IMR-90 (cell line): ENCODE measurements around the gene CDC45. TPM values are rescaled to one million over a fixed set of nuclear protein-coding genes. Genes with fewer than 3 reads are reported as not detected.

Experiments used
- ATAC-seq: fragments of 200-7000 bp; cut with Tn5 transposase; 2 replicates; pipeline ENCODE4 v1.9.1; 2020; ENCODE audit warnings: low read depth, mild to moderate bottlenecking, moderate library complexity
- BruUV-seq: library from RNA; stranded (reverse); fragments of 400-500 nt; replicated peaks from 2 replicates; lab custom pipeline; 2021; lab: Mats Ljungman, UMichigan
- CTCF ChIA-PET: fragments of 300-600 bp; formaldehyde crosslinking; extraction: SDS; loops from one replicate; lab custom pipeline; 2021; ENCODE audit warnings: antibody characterized with exemption; lab: Yijun Ruan, JAX
- POLR2A ChIA-PET: fragments of 300-600 bp; sonication (Branson Sonifier 250); formaldehyde crosslinking; loops from one replicate; lab custom pipeline; 2022; ENCODE audit warnings: antibody characterized with exemption; ENCODE audit not compliant: unreplicated experiment; lab: Charles Lee
- DNase-seq: peaks from one replicate; pipeline ENCODE4 v3.0.0; 2013
- H2AFZ ChIP-seq: replicated peaks from 2 replicates; pipeline ENCODE3; 2013; ENCODE audit warnings: low read length, mild to moderate bottlenecking; ENCODE audit not compliant: poor library complexity
- H2AK5ac ChIP-seq: 2 replicates; pipeline ENCODE4 v1.6.1; 2013; ENCODE audit warnings: low read depth, low read length, inconsistent platforms
- H2AK9ac ChIP-seq: replicated peaks from 2 replicates; pipeline ENCODE3; 2013; ENCODE audit warnings: mild to moderate bottlenecking, low read depth, low read length, moderate library complexity; ENCODE audit not compliant: poor library complexity
- H2BK120ac ChIP-seq: 2 replicates; pipeline ENCODE4 v1.6.1; 2013; ENCODE audit warnings: low read depth, low read length, inconsistent platforms
- H2BK15ac ChIP-seq: 3 replicates; pipeline ENCODE4 v1.6.1; 2013; ENCODE audit warnings: low read depth, low read length, inconsistent platforms
- H2BK20ac ChIP-seq: 2 replicates; pipeline ENCODE4 v1.6.1; 2013; ENCODE audit warnings: low read depth, mild to moderate bottlenecking, inconsistent platforms, low read length, moderate library complexity
- H2BK5ac ChIP-seq: 2 replicates; pipeline ENCODE4 v1.6.1; 2013; ENCODE audit warnings: mild to moderate bottlenecking, low read depth, low read length, inconsistent platforms; ENCODE audit not compliant: poor library complexity, severe bottlenecking
- H3K14ac ChIP-seq: replicated peaks from 2 replicates; pipeline ENCODE4 v1.6.1; 2013; ENCODE audit warnings: low read depth, low read length, inconsistent platforms
- H3K18ac ChIP-seq: 2 replicates; pipeline ENCODE4 v1.6.1; 2013; ENCODE audit warnings: low read depth, low read length, control low read depth
- H3K23ac ChIP-seq: 2 replicates; pipeline ENCODE4 v1.6.1; 2013; ENCODE audit warnings: low read depth, low read length, inconsistent platforms
- H3K27ac ChIP-seq: 2 replicates; pipeline ENCODE4 v1.5.1; 2013; ENCODE audit warnings: mild to moderate bottlenecking, control low read depth, low read length; ENCODE audit not compliant: insufficient read depth
- H3K27me3 ChIP-seq: 2 replicates; pipeline ENCODE4 v1.6.1; 2013; ENCODE audit warnings: low read length; ENCODE audit not compliant: control insufficient read depth, insufficient read depth
- H3K36me3 ChIP-seq: 2 replicates; pipeline ENCODE4 v1.6.1; 2013; ENCODE audit warnings: low read length, mixed read lengths; ENCODE audit not compliant: control insufficient read depth, insufficient read depth
- H3K4ac ChIP-seq: 2 replicates; pipeline ENCODE4 v1.6.1; 2013; ENCODE audit warnings: low read depth, low read length, inconsistent platforms
- H3K4me1 ChIP-seq: 2 replicates; pipeline ENCODE4 v1.6.1; 2013; ENCODE audit warnings: low read length, mixed read lengths; ENCODE audit not compliant: control insufficient read depth, insufficient read depth
- H3K4me2 ChIP-seq: 2 replicates; pipeline ENCODE4 v1.6.1; 2013; ENCODE audit warnings: low read depth, mild to moderate bottlenecking, control low read depth, low read length, moderate library complexity
- H3K4me3 ChIP-seq: 2 replicates; pipeline ENCODE4 v1.5.1; 2013; ENCODE audit warnings: low read depth, mild to moderate bottlenecking, control low read depth, low read length, moderate library complexity; ENCODE audit not compliant: insufficient read depth
- H3K56ac ChIP-seq: 2 replicates; pipeline ENCODE4 v1.6.1; 2013; ENCODE audit warnings: low read length, inconsistent platforms; ENCODE audit not compliant: insufficient read depth; ENCODE audit errors: extremely low read depth
- H3K79me1 ChIP-seq, 2 experiments: 2 replicates each; pipeline ENCODE4 v1.6.1; 2013; ENCODE audit warnings: low read length in 2 of 2, inconsistent platforms in 1 of 2, low read depth in 1 of 2
- H3K9ac ChIP-seq: 2 replicates; pipeline ENCODE4 v1.6.1; 2013; ENCODE audit warnings: low read depth, low read length, control low read depth
- H3K9me1 ChIP-seq: 2 replicates; pipeline ENCODE4 v1.6.1; 2013; ENCODE audit warnings: low read length, inconsistent platforms; ENCODE audit not compliant: insufficient read depth
- H3K9me3 ChIP-seq: 2 replicates; pipeline ENCODE4 v1.6.1; 2013; ENCODE audit warnings: low read length; ENCODE audit not compliant: control insufficient read depth, insufficient read depth
- H4K20me1 ChIP-seq: 2 replicates; pipeline ENCODE4 v1.6.1; 2013; ENCODE audit warnings: low read length, inconsistent platforms; ENCODE audit not compliant: insufficient read depth
- H4K5ac ChIP-seq: 2 replicates; pipeline ENCODE4 v1.6.1; 2013; ENCODE audit warnings: mild to moderate bottlenecking, low read depth, low read length, control low read depth
- H4K8ac ChIP-seq, 2 experiments: 2 replicates each; pipeline ENCODE4 v1.6.1; 2013; ENCODE audit warnings: low read depth in 2 of 2, low read length in 2 of 2, control low read depth in 1 of 2, inconsistent platforms in 1 of 2
- H4K91ac ChIP-seq: 2 replicates; pipeline ENCODE4 v1.6.1; 2013; ENCODE audit warnings: low read depth, low read length, inconsistent platforms; ENCODE audit not compliant: insufficient read depth
- BHLHE40 ChIP-seq: fragments of 150-350 bp; IDR thresholded peaks from 2 replicates; pipeline ENCODE4 v1.6.1; 2016; ENCODE audit warnings: mild to moderate bottlenecking, low read depth, low read length
- WGBS, 2 experiments: methylation state at CpG; one replicate each; pipeline versions ENCODE4 v1.1.5 to v1.1.7; 2013; ENCODE audit warnings: missing lambda C conversion rate in 2 of 2; ENCODE audit not compliant: insufficient read length in 1 of 2; ENCODE audit errors: extremely low coverage in 2 of 2; 5-methylcytosine and 5-hydroxymethylcytosine counted together
- dilution Hi-C: fragments of 300-500 bp; cut with HindIII; formaldehyde crosslinking; loops from one replicate; pipeline ENCODE4 v1.14.3; 2018; ENCODE audit warnings: low sequenced_read_pairs; ENCODE audit not compliant: unreplicated experiment
- in situ Hi-C: fragments of 300-500 bp; cut with MboI; formaldehyde crosslinking; loops from 3 replicates; pipeline ENCODE4 v1.14.3; 2019; ENCODE audit warnings: low sequenced_read_pairs, inconsistent platforms, mixed read lengths
- intact Hi-C: fragments of 100-400 bp; cut with micrococcal nuclease; formaldehyde crosslinking; loops from 2 replicates; pipeline ENCODE4 v1.10.0; 2022
- polyA plus RNA-seq, 3 experiments: library from polyadenylated mRNA; depleted of rRNA; stranded (reverse); fragments of >200 nt; gene quantifications; 2 replicates each; pipeline ENCODE4 v1.2.3, GENCODE V29; 2012; ENCODE audit warnings: low replicate concordance in 1 of 3
- total RNA-seq: library from RNA; depleted of rRNA; stranded (reverse); fragments of >200 nt; gene quantifications from 2 replicates; pipeline ENCODE4 v1.2.3, GENCODE V29; 2012

Gene CDC45
- total and polyA plus RNA-seq, 2 of the 4 experiments (the other 2 are of a cell fraction) = 22.7 to 44.6 TPM

DNA sequence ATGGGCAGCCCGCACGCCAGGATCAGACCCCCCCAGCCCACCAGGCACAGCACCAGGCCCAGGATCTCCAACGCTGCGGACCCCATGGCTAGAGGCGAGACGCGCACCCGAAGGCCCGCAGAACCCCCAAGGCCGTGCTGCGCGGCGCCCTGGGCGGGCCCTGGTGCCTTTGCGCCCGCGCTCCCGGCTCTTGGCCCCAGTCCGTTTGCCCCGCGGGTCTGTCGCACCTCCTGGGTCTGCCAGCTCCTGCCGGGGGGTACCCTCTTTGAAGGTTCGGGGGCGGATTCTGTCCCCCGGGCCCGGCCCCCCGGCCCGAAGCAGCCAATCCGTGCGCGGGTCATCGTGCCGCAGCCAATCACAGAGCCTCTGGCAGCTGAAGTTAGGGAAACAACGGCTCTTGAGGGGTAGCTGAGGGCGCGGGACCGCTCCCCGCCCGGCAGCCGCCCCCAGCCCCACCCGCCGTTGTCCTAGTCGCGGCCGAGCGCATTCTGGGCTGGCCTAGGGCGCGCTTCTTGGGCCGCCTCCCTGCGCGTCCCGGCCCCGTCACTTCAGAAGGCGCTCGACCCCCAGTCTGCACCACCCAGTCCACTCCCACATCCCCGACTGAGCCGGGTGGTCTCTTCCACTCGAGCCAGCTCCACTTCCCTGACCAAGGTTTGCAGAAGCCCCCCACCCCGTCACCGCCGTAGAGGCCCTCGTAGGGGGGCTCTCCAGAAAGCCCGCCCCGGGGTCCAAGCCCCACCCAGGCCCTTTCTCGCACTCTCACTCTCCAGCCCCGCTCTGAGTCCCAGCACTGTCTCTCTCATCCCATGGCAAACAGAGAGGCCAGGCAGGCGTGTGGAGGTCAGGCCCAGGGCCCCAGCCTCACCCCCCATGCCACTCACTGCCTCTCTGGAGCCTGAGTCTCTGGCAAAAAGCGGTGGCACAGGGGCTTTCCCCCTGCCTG lies 44.7 kb downstream of the CDC45 start, which contains the start of gene CLDN5:
Gene CLDN5 (minus strand): TSS at position 241 of the 946 bp plus-strand sequence. CDS start 155 bp downstream, at position 86.
- dilution Hi-C loops (no loop called here), in situ Hi-C loops (no loop called here), intact Hi-C loops (no loop called here)
- H2BK15ac ChIP-seq = no peak within 1 kb of the TSS
- no peak for DNase-seq
- no peaks in the 10 kb centered on the region for H3K9me3 ChIP-seq
- peak within 1 kb of the TSS; percentile 17 for H2AK9ac ChIP-seq
- H2BK5ac ChIP-seq = no peak within 1 kb of the TSS
- peaks cover 17% of the 10 kb centered on the region for H3K27me3 ChIP-seq
- TF ChIP-seq BHLHE40 = no peak
- H2AK5ac ChIP-seq = no peak within 1 kb of the TSS
- no peaks in the 10 kb centered on the region; the same call in 1 of the 2 replicates for H3K4me1 ChIP-seq
- ChIA-PET CTCF (no interaction called here), POLR2A (no interaction called here)
- no peak within 1 kb of the TSS for H3K14ac ChIP-seq
- no peaks in the 10 kb centered on the region for H3K9me1 ChIP-seq
- no peak within 1 kb of the TSS for H4K5ac ChIP-seq
- H3K23ac ChIP-seq = no peak within 1 kb of the TSS; the same call in 1 of the 2 replicates
- peak within 1 kb of the TSS; percentile 40 for H3K4me3 ChIP-seq
- H2BK20ac ChIP-seq = no peak within 1 kb of the TSS
- BruUV-seq = no TSS peak
- no peaks in the 10 kb centered on the region for H3K36me3 ChIP-seq
- ATAC-seq = peak; percentile 83
- H2AFZ ChIP-seq = peak within 1 kb of the TSS; percentile 69
- H4K8ac ChIP-seq = no peak within 1 kb of the TSS
- no peak within 1 kb of the TSS for H4K91ac ChIP-seq
- no peak within 1 kb of the TSS for H3K27ac ChIP-seq
- no peak within 1 kb of the TSS for H2BK120ac ChIP-seq
- H3K4ac ChIP-seq = no peak within 1 kb of the TSS
- no peak within 1 kb of the TSS for H3K9ac ChIP-seq
- H3K18ac ChIP-seq = no peak within 1 kb of the TSS
- H3K56ac ChIP-seq = no peak within 1 kb of the TSS
- WGBS, 2 experiments = 3% methylated on average over 30 of the region's 69 CpGs; no CpG with 5 or more reads in 1 of the 2 experiments
- H4K20me1 ChIP-seq = peaks cover 4% of the 10 kb centered on the region; the same call in 1 of the 2 replicates
- H3K4me2 ChIP-seq = peak within 1 kb of the TSS; percentile 71
- H3K79me1 ChIP-seq = no peaks in the 10 kb centered on the region
